HEK293T (cell line): ENCODE results near the gene LAGE3.

Experiments used
- ARNT ChIP-seq: fragments of 450-650 bp; IDR thresholded peaks from 2 replicates; pipeline ENCODE4 v1.6.1; 2017; ENCODE audit warnings: mild to moderate bottlenecking
- BHLHE40 ChIP-seq: fragments of 450-650 bp; IDR thresholded peaks from 2 replicates; pipeline ENCODE4 v1.6.1; 2016; ENCODE audit warnings: mild to moderate bottlenecking, moderate library complexity, borderline replicate concordance
- FOXM1 ChIP-seq: fragments of 450-650 bp; IDR thresholded peaks from 2 replicates; pipeline ENCODE4 v1.6.1; 2017; ENCODE audit warnings: mild to moderate bottlenecking, borderline replicate concordance
- LEF1 ChIP-seq: fragments of 450-650 bp; IDR thresholded peaks from 2 replicates; pipeline ENCODE4 v1.6.1; 2017; ENCODE audit warnings: mild to moderate bottlenecking, borderline replicate concordance
- SP1 ChIP-seq: fragments of 450-650 bp; IDR thresholded peaks from 2 replicates; pipeline ENCODE4 v1.6.1; 2017

GRCh38 chrX:154483325-154483724 lies 4.2 kb upstream of the LAGE3 start:
- TF ChIP-seq SP1 (no peak), LEF1 (no peak), BHLHE40 (no peak), FOXM1 (no peak), ARNT (no peak)
